ENCODE data around the gene ZNF155. TPM values are rescaled to one million over a fixed set of nuclear protein-coding genes. Genes with fewer than 3 reads are reported as not detected.

The ZNF155 gene
- total and polyA plus RNA-seq, 10 of the 15 experiments (the other 5 are each of a cell fraction or from before 2014, with no cell fraction given): 2.4 to 12.2 (median 5.6) TPM

- TF ChIP-seq ZZZ3 (IDR thresholded peaks at IDR 0.05; ENCODE audit: control insufficient read depth, insufficient read length, low read depth) (no peak), BCLAF1 (IDR thresholded peaks at IDR 0.05) (no peak), TARDBP (IDR thresholded peaks at IDR 0.05; ENCODE audit: borderline replicate concordance) (peak; percentile 54; the same call in 1 of the 2 replicates), CEBPZ (IDR thresholded peaks at IDR 0.05; ENCODE audit: low read depth, low read length) (no peak), ZBTB11 (CRISPR knock-in tag; IDR thresholded peaks at IDR 0.05) (0 out of 2 replicates have a peak, but pooled peaks have one; percentile 25), ZNF687 (IDR thresholded peaks at IDR 0.05) (peak; percentile 54)
- TF ChIP-seq, protein P1, sequence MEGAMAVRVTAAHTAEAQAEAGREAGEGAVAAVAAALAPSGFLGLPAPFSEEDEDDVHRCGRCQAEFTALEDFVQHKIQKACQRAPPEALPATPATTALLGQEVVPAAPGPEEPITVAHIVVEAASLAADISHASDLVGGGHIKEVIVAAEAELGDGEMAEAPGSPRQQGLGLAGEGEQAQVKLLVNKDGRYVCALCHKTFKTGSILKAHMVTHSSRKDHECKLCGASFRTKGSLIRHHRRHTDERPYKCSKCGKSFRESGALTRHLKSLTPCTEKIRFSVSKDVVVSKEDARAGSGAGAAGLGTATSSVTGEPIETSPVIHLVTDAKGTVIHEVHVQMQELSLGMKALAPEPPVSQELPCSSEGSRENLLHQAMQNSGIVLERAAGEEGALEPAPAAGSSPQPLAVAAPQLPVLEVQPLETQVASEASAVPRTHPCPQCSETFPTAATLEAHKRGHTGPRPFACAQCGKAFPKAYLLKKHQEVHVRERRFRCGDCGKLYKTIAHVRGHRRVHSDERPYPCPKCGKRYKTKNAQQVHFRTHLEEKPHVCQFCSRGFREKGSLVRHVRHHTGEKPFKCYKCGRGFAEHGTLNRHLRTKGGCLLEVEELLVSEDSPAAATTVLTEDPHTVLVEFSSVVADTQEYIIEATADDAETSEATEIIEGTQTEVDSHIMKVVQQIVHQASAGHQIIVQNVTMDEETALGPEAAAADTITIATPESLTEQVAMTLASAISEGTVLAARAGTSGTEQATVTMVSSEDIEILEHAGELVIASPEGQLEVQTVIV (IDR thresholded peaks at IDR 0.05; ENCODE audit: borderline replicate concordance, partially characterized antibody): peak; percentile 63
These were observed 32.9 kb upstream of the ZNF155 start, which contains the start of gene ZNF221 (continued) for GRCh38 chr19:43950834-43951645.
